ENCODE results near the gene RIN3. TPM values are rescaled to one million over a fixed set of nuclear protein-coding genes. Genes with fewer than 3 reads are reported as not detected.

RIN3 gene
- total RNA-seq, 1 donor from 2014 or later, result 28.0 TPM

DNA sequence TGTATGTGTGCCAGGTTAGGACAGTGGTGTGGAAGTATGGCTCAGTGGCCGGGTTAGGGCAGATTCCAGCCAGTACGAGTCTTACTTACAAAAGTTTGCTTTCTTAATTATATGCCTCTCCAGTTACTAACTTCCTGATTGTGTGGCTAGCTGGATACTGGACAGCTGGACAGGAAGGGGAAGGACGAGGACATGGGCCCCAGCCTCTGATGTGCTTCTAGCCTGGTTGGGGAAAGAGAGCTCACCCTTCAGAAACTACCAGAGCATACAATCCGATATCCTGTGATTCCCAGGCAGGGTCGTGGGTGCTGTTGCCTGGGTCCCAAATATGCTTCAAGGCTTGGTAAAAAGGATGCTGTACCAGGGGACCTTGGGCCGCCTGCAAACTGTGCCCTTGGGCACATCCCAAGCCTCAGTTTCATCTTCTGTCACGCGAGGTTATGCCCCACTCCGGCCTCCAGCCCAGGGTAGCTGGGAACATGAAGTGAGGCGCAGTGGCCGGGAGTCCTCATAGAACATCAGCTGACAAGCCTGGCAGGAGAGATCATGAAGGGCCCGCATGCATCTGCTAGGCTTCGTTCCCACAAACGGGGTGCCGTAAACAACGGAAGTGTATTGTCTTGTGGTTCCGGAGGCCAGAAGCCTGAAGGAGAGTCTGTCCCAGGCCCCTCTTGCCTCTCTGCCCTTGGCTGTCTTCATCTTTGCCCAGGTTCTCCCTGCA lies 23.2 kb upstream of the RIN3 start:
- Histone ChIP-seq H3K9ac (ENCODE audit: low read length) (no peak overlapping the region), H3K4me3 (ENCODE audit: insufficient read depth, low read depth, low read length) (no peak overlapping the region), H3K36me3 (ENCODE audit: insufficient read depth, low read length) (no peaks in the 10 kb centered on the region), H3K4me2 (ENCODE audit: low read length) (no peak overlapping the region), H3K27ac (ENCODE audit: low read depth, low read length) (no peak overlapping the region), H3K27me3 (ENCODE audit: insufficient read depth, low read length) (no peaks in the 10 kb centered on the region), H4K20me1 (ENCODE audit: insufficient read depth, low read length) (no peaks in the 10 kb centered on the region), H3K9me3 (ENCODE audit: insufficient read depth, low read depth, low read length) (no peaks in the 10 kb centered on the region), H3K79me2 (ENCODE audit: insufficient read depth, low read length) (no peaks in the 10 kb centered on the region), H3K4me1 (ENCODE audit: insufficient read depth, low read length) (no peaks in the 10 kb centered on the region), H2AFZ (ENCODE audit: low read depth, low read length) (no peak overlapping the region)
- Mint-ChIP-seq H3K9me3 (ENCODE audit: unreplicated experiment) (peaks cover 5% of the 10 kb centered on the region), H3K4me1 (ENCODE audit: low read depth, unreplicated experiment) (peaks cover 16% of the 10 kb centered on the region), H3K36me3 (ENCODE audit: low read depth, unreplicated experiment) (no peaks in the 10 kb centered on the region), H3K27me3 (ENCODE audit: low read depth, unreplicated experiment) (peaks cover 11% of the 10 kb centered on the region), H3K4me3 (ENCODE audit: unreplicated experiment) (no peak overlapping the region), H3K27ac (ENCODE audit: unreplicated experiment) (no peak overlapping the region)
- DNase-seq (ENCODE audit: low read depth) (no peak), FAIRE-seq (no peak)
- TF ChIP-seq, protein P1, sequence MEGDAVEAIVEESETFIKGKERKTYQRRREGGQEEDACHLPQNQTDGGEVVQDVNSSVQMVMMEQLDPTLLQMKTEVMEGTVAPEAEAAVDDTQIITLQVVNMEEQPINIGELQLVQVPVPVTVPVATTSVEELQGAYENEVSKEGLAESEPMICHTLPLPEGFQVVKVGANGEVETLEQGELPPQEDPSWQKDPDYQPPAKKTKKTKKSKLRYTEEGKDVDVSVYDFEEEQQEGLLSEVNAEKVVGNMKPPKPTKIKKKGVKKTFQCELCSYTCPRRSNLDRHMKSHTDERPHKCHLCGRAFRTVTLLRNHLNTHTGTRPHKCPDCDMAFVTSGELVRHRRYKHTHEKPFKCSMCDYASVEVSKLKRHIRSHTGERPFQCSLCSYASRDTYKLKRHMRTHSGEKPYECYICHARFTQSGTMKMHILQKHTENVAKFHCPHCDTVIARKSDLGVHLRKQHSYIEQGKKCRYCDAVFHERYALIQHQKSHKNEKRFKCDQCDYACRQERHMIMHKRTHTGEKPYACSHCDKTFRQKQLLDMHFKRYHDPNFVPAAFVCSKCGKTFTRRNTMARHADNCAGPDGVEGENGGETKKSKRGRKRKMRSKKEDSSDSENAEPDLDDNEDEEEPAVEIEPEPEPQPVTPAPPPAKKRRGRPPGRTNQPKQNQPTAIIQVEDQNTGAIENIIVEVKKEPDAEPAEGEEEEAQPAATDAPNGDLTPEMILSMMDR (IDR thresholded peaks at IDR 0.05; ENCODE audit: insufficient read depth, low read depth, low read length), result no peak
- TF ChIP-seq EZH2 (IDR thresholded peaks at IDR 0.05; ENCODE audit: insufficient read depth, low read length), result no peak

DNA sequence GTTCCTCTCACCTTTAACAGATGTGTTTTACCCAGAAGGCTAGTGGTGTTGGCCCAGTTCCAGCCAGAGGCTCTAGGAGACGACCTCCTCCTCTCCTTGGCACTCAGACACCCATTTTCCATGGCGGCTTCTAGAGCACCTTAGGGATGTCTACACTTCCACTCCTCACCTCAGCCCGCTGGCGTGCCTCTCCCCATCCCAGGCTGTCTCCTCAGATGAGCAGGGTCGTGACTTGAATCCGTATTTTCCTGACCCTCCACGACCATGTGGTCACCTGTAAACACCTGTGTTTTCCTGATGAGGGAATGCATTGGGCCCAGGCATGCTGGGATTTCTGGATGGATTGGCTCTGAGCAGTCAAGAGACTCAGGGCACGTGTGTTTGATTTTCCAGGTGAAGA lies 21.8 kb upstream of the RIN3 start:
- H2AFZ ChIP-seq (ENCODE audit: low read depth, low read length), result no peak overlapping the region
- Mint-ChIP-seq H3K9me3 (ENCODE audit: unreplicated experiment) (peaks cover 5% of the 10 kb centered on the region), H3K36me3 (ENCODE audit: low read depth, unreplicated experiment) (no peaks in the 10 kb centered on the region), H3K4me1 (ENCODE audit: low read depth, unreplicated experiment) (peaks cover 16% of the 10 kb centered on the region), H3K27me3 (ENCODE audit: low read depth, unreplicated experiment) (peaks cover 11% of the 10 kb centered on the region), H3K4me3 (ENCODE audit: unreplicated experiment) (no peak overlapping the region), H3K27ac (ENCODE audit: unreplicated experiment) (no peak overlapping the region)
- no peaks in the 10 kb centered on the region for H3K79me2 ChIP-seq (ENCODE audit: insufficient read depth, low read length)
- no peak overlapping the region for H3K4me2 ChIP-seq (ENCODE audit: low read length)
- no peak overlapping the region for H3K4me3 ChIP-seq (ENCODE audit: insufficient read depth, low read depth, low read length)
- H3K9me3 ChIP-seq (ENCODE audit: insufficient read depth, low read depth, low read length), result no peaks in the 10 kb centered on the region
- no peak overlapping the region for H3K27ac ChIP-seq (ENCODE audit: low read depth, low read length)
- H4K20me1 ChIP-seq (ENCODE audit: insufficient read depth, low read length), result no peaks in the 10 kb centered on the region
- peaks cover 3% of the 10 kb centered on the region for H3K27me3 ChIP-seq (ENCODE audit: insufficient read depth, low read length)
- no peaks in the 10 kb centered on the region for H3K4me1 ChIP-seq (ENCODE audit: insufficient read depth, low read length)
- no peak for DNase-seq (ENCODE audit: low read depth)
- H3K9ac ChIP-seq (ENCODE audit: low read length), result no peak overlapping the region
- TF ChIP-seq, protein P1 (IDR thresholded peaks at IDR 0.05; ENCODE audit: insufficient read depth, low read depth, low read length), result no peak
- no peak for TF ChIP-seq EZH2 (IDR thresholded peaks at IDR 0.05; ENCODE audit: insufficient read depth, low read length)
- H3K36me3 ChIP-seq (ENCODE audit: insufficient read depth, low read length), result no peaks in the 10 kb centered on the region
- no peak for FAIRE-seq

DNA sequence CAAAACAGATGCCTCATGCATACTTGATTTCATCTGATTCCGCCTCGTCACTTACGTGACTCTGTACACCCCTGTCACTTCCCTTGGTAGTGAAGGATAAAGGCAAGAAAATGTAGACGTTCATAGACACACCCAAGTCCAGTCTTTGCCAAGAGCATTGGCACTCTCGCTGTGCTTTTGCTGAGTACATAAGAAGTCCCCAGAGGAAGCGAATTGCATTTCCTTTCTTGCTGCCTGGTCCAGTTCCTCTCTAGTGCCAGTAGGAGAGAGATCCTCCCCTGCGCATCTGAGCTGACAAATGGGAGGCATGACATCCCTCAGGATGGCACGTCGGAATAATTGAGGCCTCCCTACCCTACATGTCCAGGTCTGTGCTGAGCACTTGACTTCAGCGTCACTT lies 21.3 kb upstream of the RIN3 start:
- Histone ChIP-seq H3K27me3 (ENCODE audit: insufficient read depth, low read length) (peaks cover 3% of the 10 kb centered on the region), H3K4me1 (ENCODE audit: insufficient read depth, low read length) (no peaks in the 10 kb centered on the region), H3K27ac (ENCODE audit: low read depth, low read length) (no peak overlapping the region), H3K9me3 (ENCODE audit: insufficient read depth, low read depth, low read length) (no peaks in the 10 kb centered on the region), H3K4me2 (ENCODE audit: low read length) (no peak overlapping the region), H2AFZ (ENCODE audit: low read depth, low read length) (no peak overlapping the region), H3K79me2 (ENCODE audit: insufficient read depth, low read length) (no peaks in the 10 kb centered on the region), H3K9ac (ENCODE audit: low read length) (no peak overlapping the region), H3K36me3 (ENCODE audit: insufficient read depth, low read length) (no peaks in the 10 kb centered on the region), H3K4me3 (ENCODE audit: insufficient read depth, low read depth, low read length) (no peak overlapping the region), H4K20me1 (ENCODE audit: insufficient read depth, low read length) (no peaks in the 10 kb centered on the region)
- Mint-ChIP-seq H3K4me1 (ENCODE audit: low read depth, unreplicated experiment) (peaks cover 12% of the 10 kb centered on the region), H3K4me3 (ENCODE audit: unreplicated experiment) (no peak overlapping the region), H3K36me3 (ENCODE audit: low read depth, unreplicated experiment) (no peaks in the 10 kb centered on the region), H3K27ac (ENCODE audit: unreplicated experiment) (no peak overlapping the region), H3K9me3 (ENCODE audit: unreplicated experiment) (peaks cover 4% of the 10 kb centered on the region), H3K27me3 (ENCODE audit: low read depth, unreplicated experiment) (peaks cover 11% of the 10 kb centered on the region)
- no peak for DNase-seq (ENCODE audit: low read depth)
- TF ChIP-seq, protein P1 (IDR thresholded peaks at IDR 0.05; ENCODE audit: insufficient read depth, low read depth, low read length), result no peak
- no peak for TF ChIP-seq EZH2 (IDR thresholded peaks at IDR 0.05; ENCODE audit: insufficient read depth, low read length)
- no peak for FAIRE-seq

Measured in astrocyte (in vitro differentiated cells and primary cell).